ENCODE measurements around the gene FYCO1. TPM values are rescaled to one million over a fixed set of nuclear protein-coding genes. Genes with fewer than 3 reads are reported as not detected.
A peak's percentile ranks its signal among the peaks of the same experiment; 100 is the strongest.

FYCO1 gene
- total RNA-seq, 3 donors from 2014 or later (not counting 1 experiment from before 2014, with no cell fraction given): 23.0 to 28.4 (median 27.5) TPM

DNA sequence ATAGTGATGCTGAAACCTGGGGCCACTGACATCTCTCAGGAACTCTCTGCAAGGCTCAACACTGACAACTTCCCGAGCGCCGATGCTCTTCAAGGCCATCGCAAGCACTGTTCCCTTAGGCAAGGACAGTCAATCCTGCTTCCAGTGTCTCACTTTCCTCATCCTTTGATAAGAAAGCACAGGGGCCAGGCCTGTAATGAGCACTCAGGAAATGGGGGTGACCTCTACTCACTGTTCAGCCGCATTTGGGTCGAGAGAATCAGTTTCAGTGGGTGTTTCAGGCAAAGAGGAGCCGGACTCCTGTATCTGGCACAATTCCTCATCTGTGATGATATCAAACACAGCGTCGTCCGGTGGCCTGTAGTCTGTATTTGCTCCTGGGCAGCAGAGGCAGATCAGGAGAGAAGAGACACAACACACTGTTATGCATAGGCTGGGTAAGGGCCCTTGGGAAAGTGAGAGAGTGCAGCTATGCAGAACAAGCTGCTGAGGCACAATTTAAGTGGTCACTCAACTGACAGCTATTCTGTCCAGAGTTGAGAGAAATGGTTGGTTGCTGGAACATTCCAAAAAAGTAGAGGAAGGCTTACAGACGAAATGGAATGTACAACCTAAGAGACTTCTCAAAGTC is 40.5 kb downstream of the FYCO1 start:
- WGBS (ENCODE audit: insufficient coverage): 89% methylated on average over 11 of the region's 11 CpGs
- Mint-ChIP-seq H3K4me3 (no peak overlapping the region), H3K9me3 (no peaks in the 10 kb centered on the region), H3K27me3 (ENCODE audit: low read depth in 2 of 2) (no peaks in the 10 kb centered on the region), H3K27ac (no peak overlapping the region), H3K4me1 (peaks cover 47 to 49% of the 10 kb centered on the region in 2 donors), H3K36me3 (peaks cover 40% of the 10 kb centered on the region)
- Histone ChIP-seq H3K4me1 (ENCODE audit: control insufficient read depth, insufficient read depth, low read length) (peaks cover 63% of the 10 kb centered on the region), H3K36me3 (ENCODE audit: control insufficient read depth, insufficient read depth, low read length) (peaks cover 85% of the 10 kb centered on the region), H3K4me3 (ENCODE audit: low read length) (no peak overlapping the region), H3K27me3 (ENCODE audit: control insufficient read depth, insufficient read depth, low read length) (no peaks in the 10 kb centered on the region), H3K9me3 (ENCODE audit: control insufficient read depth, insufficient read depth, low read length) (no peaks in the 10 kb centered on the region), H3K27ac (ENCODE audit: low read length) (no peak overlapping the region)
- ATAC-seq: no peak
- no peak for DNase-seq
- intact Hi-C loops (cut with micrococcal nuclease): loop anchor here (5.0 kb wide), 1 partner anchor 37 kb away; no protein-coding TSS in a partner anchor
- TF ChIP-seq, protein P1, sequence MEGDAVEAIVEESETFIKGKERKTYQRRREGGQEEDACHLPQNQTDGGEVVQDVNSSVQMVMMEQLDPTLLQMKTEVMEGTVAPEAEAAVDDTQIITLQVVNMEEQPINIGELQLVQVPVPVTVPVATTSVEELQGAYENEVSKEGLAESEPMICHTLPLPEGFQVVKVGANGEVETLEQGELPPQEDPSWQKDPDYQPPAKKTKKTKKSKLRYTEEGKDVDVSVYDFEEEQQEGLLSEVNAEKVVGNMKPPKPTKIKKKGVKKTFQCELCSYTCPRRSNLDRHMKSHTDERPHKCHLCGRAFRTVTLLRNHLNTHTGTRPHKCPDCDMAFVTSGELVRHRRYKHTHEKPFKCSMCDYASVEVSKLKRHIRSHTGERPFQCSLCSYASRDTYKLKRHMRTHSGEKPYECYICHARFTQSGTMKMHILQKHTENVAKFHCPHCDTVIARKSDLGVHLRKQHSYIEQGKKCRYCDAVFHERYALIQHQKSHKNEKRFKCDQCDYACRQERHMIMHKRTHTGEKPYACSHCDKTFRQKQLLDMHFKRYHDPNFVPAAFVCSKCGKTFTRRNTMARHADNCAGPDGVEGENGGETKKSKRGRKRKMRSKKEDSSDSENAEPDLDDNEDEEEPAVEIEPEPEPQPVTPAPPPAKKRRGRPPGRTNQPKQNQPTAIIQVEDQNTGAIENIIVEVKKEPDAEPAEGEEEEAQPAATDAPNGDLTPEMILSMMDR (IDR thresholded peaks at IDR 0.05): no peak

DNA sequence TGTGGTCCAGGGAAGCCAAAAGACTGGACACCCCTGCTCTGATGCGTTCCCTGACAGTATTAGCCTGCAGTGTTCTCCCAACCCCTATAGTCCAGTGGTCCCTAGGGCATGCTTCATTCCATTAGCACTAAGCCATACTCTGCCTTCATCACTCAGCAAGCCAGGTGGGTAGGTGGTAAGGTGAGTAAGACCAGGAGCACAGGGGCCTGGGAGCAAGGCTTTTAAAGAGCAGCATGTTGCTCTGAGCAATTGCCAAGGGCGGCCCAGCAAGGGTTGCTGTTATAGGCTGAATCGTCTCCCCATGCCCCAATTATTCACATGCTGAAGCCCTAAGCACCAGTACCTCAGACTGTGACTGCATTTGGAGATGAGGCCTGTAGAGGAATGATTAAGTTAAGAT is 41.3 kb downstream of the FYCO1 start:
- H3K9me3 Mint-ChIP-seq: no peaks in the 10 kb centered on the region
- H3K27me3 Mint-ChIP-seq (ENCODE audit: low read depth in 2 of 2): no peaks in the 10 kb centered on the region
- H3K4me1 ChIP-seq (ENCODE audit: control insufficient read depth, insufficient read depth, low read length): peaks cover 63% of the 10 kb centered on the region
- no peaks in the 10 kb centered on the region for H3K27me3 ChIP-seq (ENCODE audit: control insufficient read depth, insufficient read depth, low read length)
- no peaks in the 10 kb centered on the region for H3K9me3 ChIP-seq (ENCODE audit: control insufficient read depth, insufficient read depth, low read length)
- intact Hi-C loops (cut with micrococcal nuclease): no loop called here
- H3K4me3 Mint-ChIP-seq: no peak overlapping the region
- peaks cover 49 to 52% of the 10 kb centered on the region in 2 donors for H3K4me1 Mint-ChIP-seq
- H3K36me3 Mint-ChIP-seq: peaks cover 34% of the 10 kb centered on the region
- H3K4me3 ChIP-seq (ENCODE audit: low read length): no peak overlapping the region
- DNase-seq (no peak), ATAC-seq (no peak)
- peaks cover 84% of the 10 kb centered on the region for H3K36me3 ChIP-seq (ENCODE audit: control insufficient read depth, insufficient read depth, low read length)
- H3K27ac Mint-ChIP-seq: no peak overlapping the region
- TF ChIP-seq, protein P1 (IDR thresholded peaks at IDR 0.05): no peak
- no peak overlapping the region for H3K27ac ChIP-seq (ENCODE audit: low read length)
- WGBS (ENCODE audit: insufficient coverage): 93% methylated on average over 2 of the region's 3 CpGs

DNA sequence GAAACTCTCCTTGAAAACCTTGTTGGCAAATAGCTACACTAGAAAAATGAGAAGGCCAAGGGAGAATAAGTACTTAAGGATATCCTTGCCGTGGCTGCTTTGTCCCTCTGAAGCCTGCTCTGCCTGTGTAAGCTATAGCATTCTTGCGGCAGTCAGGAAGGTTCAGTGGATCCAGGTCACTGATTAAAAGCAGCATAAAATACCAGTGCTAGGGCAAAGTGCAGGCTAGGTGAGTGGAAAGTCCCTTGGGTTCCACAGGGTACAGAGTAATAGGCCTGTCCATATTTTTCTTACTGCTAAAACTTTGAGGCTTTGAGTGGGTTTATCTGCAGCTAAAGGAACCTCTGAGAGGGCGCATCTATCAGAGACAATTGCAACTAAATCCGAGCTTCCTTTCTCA is 42.1 kb downstream of the FYCO1 start:
- DNase-seq: no peak
- Histone ChIP-seq H3K36me3 (ENCODE audit: control insufficient read depth, insufficient read depth, low read length) (peaks cover 84% of the 10 kb centered on the region), H3K4me3 (ENCODE audit: low read length) (no peak overlapping the region), H3K9me3 (ENCODE audit: control insufficient read depth, insufficient read depth, low read length) (no peaks in the 10 kb centered on the region), H3K4me1 (ENCODE audit: control insufficient read depth, insufficient read depth, low read length) (peaks cover 63% of the 10 kb centered on the region), H3K27ac (ENCODE audit: low read length) (no peak overlapping the region), H3K27me3 (ENCODE audit: control insufficient read depth, insufficient read depth, low read length) (no peaks in the 10 kb centered on the region)
- Mint-ChIP-seq H3K4me1 (peaks cover 42 to 44% of the 10 kb centered on the region in 2 donors), H3K27me3 (ENCODE audit: low read depth in 2 of 2) (no peaks in the 10 kb centered on the region), H3K4me3 (no peak overlapping the region), H3K27ac (no peak overlapping the region), H3K36me3 (peaks cover 31% of the 10 kb centered on the region), H3K9me3 (no peaks in the 10 kb centered on the region)
- intact Hi-C loops (cut with micrococcal nuclease): no loop called here
- WGBS (ENCODE audit: insufficient coverage): 80% methylated on average over 4 of the region's 4 CpGs
- ATAC-seq: no peak
- TF ChIP-seq, protein P1 (IDR thresholded peaks at IDR 0.05): no peak

DNA sequence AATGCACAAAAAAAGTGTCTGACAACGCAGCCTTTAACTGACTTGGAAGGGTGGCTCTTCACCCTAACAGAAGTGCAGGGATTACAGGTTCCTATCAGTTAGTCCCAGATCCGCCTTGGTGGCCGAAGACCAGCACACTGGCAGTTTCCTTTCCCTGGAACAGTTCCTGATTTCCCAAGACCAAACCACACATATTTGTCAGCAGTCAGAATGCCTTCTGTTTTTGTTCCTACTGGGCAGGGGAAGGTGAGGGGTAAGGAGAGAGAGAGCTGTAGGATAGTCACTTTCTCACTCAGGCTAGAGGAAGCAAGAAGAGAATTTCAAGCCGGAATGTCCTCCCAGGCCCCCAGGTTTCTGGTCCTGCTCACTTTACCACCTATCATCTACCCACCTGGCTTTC is 43.2 kb downstream of the FYCO1 start:
- no peaks in the 10 kb centered on the region for H3K27me3 Mint-ChIP-seq (ENCODE audit: low read depth in 2 of 2)
- peaks cover 60% of the 10 kb centered on the region for H3K4me1 ChIP-seq (ENCODE audit: control insufficient read depth, insufficient read depth, low read length)
- H3K36me3 ChIP-seq (ENCODE audit: control insufficient read depth, insufficient read depth, low read length): peaks cover 83% of the 10 kb centered on the region
- DNase-seq: no peak
- H3K27ac Mint-ChIP-seq: peak overlapping the region in 1 of 2 donors; percentile 73
- H3K27me3 ChIP-seq (ENCODE audit: control insufficient read depth, insufficient read depth, low read length): no peaks in the 10 kb centered on the region
- no peak overlapping the region for H3K27ac ChIP-seq (ENCODE audit: low read length)
- no peak overlapping the region for H3K4me3 ChIP-seq (ENCODE audit: low read length)
- no peaks in the 10 kb centered on the region for H3K9me3 Mint-ChIP-seq
- TF ChIP-seq, protein P1 (IDR thresholded peaks at IDR 0.05): no peak
- H3K9me3 ChIP-seq (ENCODE audit: control insufficient read depth, insufficient read depth, low read length): no peaks in the 10 kb centered on the region
- ATAC-seq: no peak
- WGBS (ENCODE audit: insufficient coverage): 81% methylated on average over 3 of the region's 4 CpGs
- H3K4me1 Mint-ChIP-seq: peaks cover 36 to 39% of the 10 kb centered on the region in 2 donors
- peaks cover 24% of the 10 kb centered on the region for H3K36me3 Mint-ChIP-seq
- intact Hi-C loops (cut with micrococcal nuclease): no loop called here
- H3K4me3 Mint-ChIP-seq: no peak overlapping the region

All from natural killer cell (primary cell).